ENCODE results near the gene SYT5. TPM values are rescaled to one million over a fixed set of nuclear protein-coding genes. Genes with fewer than 3 reads are reported as not detected.

The SYT5 gene
- total and polyA plus RNA-seq, 2 of the 8 experiments (the other 6 are each of a cell fraction or from before 2014, with no cell fraction given): 0.35 to 0.67 TPM

GRCh38 chr19:55198651-55199050 is 18.6 kb upstream of the SYT5 start:
- Histone ChIP-seq H3K79me2 (ENCODE audit: control insufficient read depth in 1 of 2, insufficient read depth in 2 of 2, low read length in 2 of 2) (no peaks in the 10 kb centered on the region), H4K8ac (ENCODE audit: extremely low read depth, insufficient read depth, low read length) (no peak overlapping the region), H4K5ac (ENCODE audit: insufficient read length, low read depth, low read length) (no peak overlapping the region), H3K14ac (ENCODE audit: insufficient read length) (no peak overlapping the region), H3K23ac (ENCODE audit: insufficient read length) (no peak overlapping the region), H3K79me1 (ENCODE audit: low read depth, low read length) (no peaks in the 10 kb centered on the region), H3K36me3 (ENCODE audit: control insufficient read depth in 2 of 4, insufficient read depth in 4 of 4, low read length in 3 of 4) (no peaks in the 10 kb centered on the region), H3K4me3 (ENCODE audit: extremely low read depth in 1 of 4, insufficient read depth in 2 of 4, low read depth in 3 of 4, low read length in 4 of 4) (no peak overlapping the region), H2BK12ac (ENCODE audit: low read depth, low read length) (no peak overlapping the region), H3K27ac (ENCODE audit: low read depth, low read length) (no peak overlapping the region), H3K56ac (replicated peaks; ENCODE audit: insufficient read length, low read depth, low read length) (no peak overlapping the region), H2BK120ac (replicated peaks; ENCODE audit: low read depth, low read length) (no peak overlapping the region), H2BK5ac (ENCODE audit: low read depth, low read length) (no peak overlapping the region), H3K9ac (replicated peaks in 1 of 4; ENCODE audit: extremely low read depth in 1 of 4, low read depth in 3 of 4, low read length in 3 of 4) (no peak overlapping the region), H3K9me3 (ENCODE audit: insufficient read depth in 2 of 2, low read depth in 1 of 2, low read length in 1 of 2) (no peaks in the 10 kb centered on the region), H3K27me3 (replicated peaks in 1 of 4; ENCODE audit: control insufficient read depth in 3 of 4, extremely low read depth in 1 of 4, insufficient read depth in 3 of 4, low read length in 3 of 4) (no peaks in the 10 kb centered on the region), H3K4me2 (ENCODE audit: insufficient read depth in 1 of 2, low read depth in 2 of 2, low read length in 2 of 2) (no peak overlapping the region), H2BK20ac (ENCODE audit: low read length) (no peak overlapping the region), H2BK15ac (ENCODE audit: low read length) (no peak overlapping the region), H3K4ac (replicated peaks; ENCODE audit: insufficient read length, low read depth, low read length) (no peak overlapping the region), H4K20me1 (replicated peaks in 1 of 2; ENCODE audit: control insufficient read depth in 1 of 2, insufficient read depth in 2 of 2, low read length in 2 of 2) (no peaks in the 10 kb centered on the region), H2AK5ac (ENCODE audit: low read depth, low read length) (no peak overlapping the region), H4K91ac (replicated peaks; ENCODE audit: insufficient read length, low read length) (no peak overlapping the region), H3K18ac (ENCODE audit: extremely low read depth, low read length) (no peak overlapping the region), H3K4me1 (replicated peaks in 1 of 4; ENCODE audit: control insufficient read depth in 3 of 4, insufficient read depth in 4 of 4, low read length in 3 of 4) (no peaks in the 10 kb centered on the region), H2AFZ (ENCODE audit: low read length) (no peak overlapping the region), H3K23me2 (ENCODE audit: low read depth, low read length) (no peaks in the 10 kb centered on the region; the same call in 1 of the 2 replicates)
- CTCF ChIA-PET (ENCODE audit: partially characterized antibody): interaction anchor here (0.7 to 1.5 kb wide), 5 partner anchors 12 to 52 kb away, joined by 3 to 5 read pairs (median 3); no protein-coding TSS in a partner anchor
- FAIRE-seq (no peak), DNase-seq (ENCODE audit: low read depth in 1 of 2, low spot score in 2 of 2) (no peak)
- WGBS, 2 experiments (ENCODE audit: extremely low coverage in 1 of 2, insufficient coverage in 1 of 2, insufficient read length in 1 of 2, insufficient replicate concordance in 2 of 2, low coverage in 1 of 2, low lambda C conversion rate in 2 of 2, missing lambda C conversion rate in 1 of 2): 79% methylated on average over 5 of the region's 5 CpGs; no CpG with 5 or more reads in 1 of the 2 experiments
- POLR2A ChIA-PET (ENCODE audit: partially characterized antibody): interaction anchor here (0.6 to 1.9 kb wide), 5 partner anchors 8 to 209 kb away, joined by 3 read pairs; partner anchors contain the start of gene UBE2S
- TF ChIP-seq CEBPB (IDR thresholded peaks at IDR 0.05; ENCODE audit: low read depth, low read length): no peak
- TF ChIP-seq BACH1 (IDR thresholded peaks at IDR 0.05; ENCODE audit: low read length): no peak
- no peak for TF ChIP-seq CTCF (IDR thresholded peaks at IDR 0.05; ENCODE audit: control extremely low read depth in 1 of 3, insufficient read depth in 1 of 3, low read depth in 1 of 3, low read length in 3 of 3)
- no peak for TF ChIP-seq RFX5 (IDR thresholded peaks at IDR 0.05; ENCODE audit: borderline replicate concordance, low read depth, low read length)
- no peak for TF ChIP-seq CBX5 (IDR thresholded peaks at IDR 0.05; ENCODE audit: low read depth, low read length)
- TF ChIP-seq JUND (IDR thresholded peaks at IDR 0.05; ENCODE audit: low read length): no peak
- no peak for TF ChIP-seq YY1 (IDR thresholded peaks at IDR 0.05; ENCODE audit: low read depth, low read length)
- TF ChIP-seq BRCA1 (IDR thresholded peaks at IDR 0.05; ENCODE audit: low read depth, low read length): no peak
- no peak for TF ChIP-seq MAX (IDR thresholded peaks at IDR 0.05)
- TF ChIP-seq SUZ12 (IDR thresholded peaks at IDR 0.05; ENCODE audit: low read length): no peak
- no peak for TF ChIP-seq TAF7 (optimal IDR thresholded peaks at IDR 0.05; ENCODE audit: borderline replicate concordance, low read depth, low read length)
- TF ChIP-seq POLR2AphosphoS5 (IDR thresholded peaks at IDR 0.05; ENCODE audit: low read depth, low read length): no peak
- TF ChIP-seq FOSL1 (IDR thresholded peaks at IDR 0.05; ENCODE audit: insufficient read depth, low read depth, low read length): no peak

Measured in H1 (cell line).